Tibial nerve (tissue), 4 donors: ENCODE results near the gene UBFD1. TPM values are rescaled to one million over a fixed set of nuclear protein-coding genes. Genes with fewer than 3 reads are reported as not detected.

Experiments
- DNase-seq, 2 donors: peaks; one replicate each; pipeline ENCODE4 v3.0.0-alpha.2; 2019; ENCODE audit warnings: low spot score in 2 of 2
- H3K27ac ChIP-seq, 4 donors: fragments of 200-600 bp; sonication (generic) in 3 of 4; one replicate each; pipeline ENCODE4 v1.5.1; 2017 to 2019; ENCODE audit warnings: mild to moderate bottlenecking in 1 of 4
- H3K27me3 ChIP-seq, 2 donors: fragments of 200-600 bp; sonication (generic) in 1 of 2; one replicate each; pipeline versions ENCODE4 v1.5.1 to v1.6.0; 2017 to 2019
- H3K36me3 ChIP-seq, 3 donors: fragments of 200-600 bp; sonication (generic); one replicate each; pipeline ENCODE4 v1.5.1; 2018 to 2019
- H3K4me1 ChIP-seq, 4 donors: fragments of 200-600 bp; sonication (generic) in 3 of 4; one replicate each; pipeline ENCODE4 v1.5.1; 2017 to 2019
- H3K4me3 ChIP-seq, 4 donors: fragments of 200-600 bp; sonication (generic) in 3 of 4; one replicate each; pipeline ENCODE4 v1.5.1; 2017 to 2019; ENCODE audit warnings: mild to moderate bottlenecking in 1 of 4, moderate library complexity in 1 of 4
- H3K9me3 ChIP-seq, 4 donors: fragments of 200-600 bp; sonication (generic) in 3 of 4; one replicate each; pipeline ENCODE4 v1.5.1; 2017 to 2019
- EP300 ChIP-seq, 2 donors: sonication (generic); formaldehyde crosslinking; IDR thresholded peaks; one replicate each; pipeline ENCODE4 v1.6.1; 2017; ENCODE audit warnings: antibody characterized with exemption in 2 of 2, mild to moderate bottlenecking in 1 of 2
- POLR2A ChIP-seq, 2 donors: fragments of 450-650 bp; IDR thresholded peaks; one replicate each; pipeline ENCODE4 v1.6.1; 2017; ENCODE audit warnings: antibody characterized with exemption in 2 of 2, mild to moderate bottlenecking in 2 of 2, moderate library complexity in 2 of 2
- WGBS, 2 donors: methylation state at CpG; one replicate each; pipeline ENCODE4 v1.1.5; 2018; 5-methylcytosine and 5-hydroxymethylcytosine counted together
- total RNA-seq, 4 donors: library from RNA; depleted of rRNA; stranded (reverse); fragments of >200 nt; gene quantifications; one replicate each; pipeline ENCODE4 v1.1.0, GENCODE V29; 2016
- TF ChIP-seq, protein P1 (sequence below), 5 experiments: fragments of 200-600 bp in 3 of 5; fragments of 450-650 bp in 2 of 5; sonication (generic) in 3 of 5; IDR thresholded peaks; one replicate each; pipeline ENCODE4 v1.5.1; 2016 to 2019; ENCODE audit warnings: antibody characterized with exemption in 5 of 5, mild to moderate bottlenecking in 3 of 5, moderate library complexity in 2 of 5

The UBFD1 gene
- total RNA-seq, 4 donors from 2014 or later = 70.5 to 110 (median 76.5) TPM

DNA sequence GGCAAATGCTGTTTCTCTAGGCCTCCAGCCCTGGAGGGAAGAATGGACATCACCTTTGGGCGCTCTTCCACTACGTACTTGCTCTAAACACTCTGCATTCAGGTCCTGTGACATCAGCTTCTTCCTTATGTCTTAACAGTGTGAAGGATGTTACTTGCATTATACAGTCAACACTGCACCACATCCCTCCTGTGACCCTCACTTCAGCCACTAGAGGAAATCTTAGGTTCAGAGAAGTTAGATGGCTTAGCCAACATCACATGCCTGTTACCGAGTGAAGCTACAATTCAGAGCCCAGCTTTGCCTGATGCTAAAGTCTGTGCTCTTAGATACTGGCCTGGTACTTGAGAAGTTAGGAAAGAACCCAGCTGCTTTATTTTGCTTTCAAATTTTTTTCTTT lies 18.3 kb downstream of the UBFD1 start:
- TF ChIP-seq, protein P1, sequence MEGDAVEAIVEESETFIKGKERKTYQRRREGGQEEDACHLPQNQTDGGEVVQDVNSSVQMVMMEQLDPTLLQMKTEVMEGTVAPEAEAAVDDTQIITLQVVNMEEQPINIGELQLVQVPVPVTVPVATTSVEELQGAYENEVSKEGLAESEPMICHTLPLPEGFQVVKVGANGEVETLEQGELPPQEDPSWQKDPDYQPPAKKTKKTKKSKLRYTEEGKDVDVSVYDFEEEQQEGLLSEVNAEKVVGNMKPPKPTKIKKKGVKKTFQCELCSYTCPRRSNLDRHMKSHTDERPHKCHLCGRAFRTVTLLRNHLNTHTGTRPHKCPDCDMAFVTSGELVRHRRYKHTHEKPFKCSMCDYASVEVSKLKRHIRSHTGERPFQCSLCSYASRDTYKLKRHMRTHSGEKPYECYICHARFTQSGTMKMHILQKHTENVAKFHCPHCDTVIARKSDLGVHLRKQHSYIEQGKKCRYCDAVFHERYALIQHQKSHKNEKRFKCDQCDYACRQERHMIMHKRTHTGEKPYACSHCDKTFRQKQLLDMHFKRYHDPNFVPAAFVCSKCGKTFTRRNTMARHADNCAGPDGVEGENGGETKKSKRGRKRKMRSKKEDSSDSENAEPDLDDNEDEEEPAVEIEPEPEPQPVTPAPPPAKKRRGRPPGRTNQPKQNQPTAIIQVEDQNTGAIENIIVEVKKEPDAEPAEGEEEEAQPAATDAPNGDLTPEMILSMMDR (IDR thresholded peaks at IDR 0.05) = no peak
- no peak for TF ChIP-seq EP300 (IDR thresholded peaks at IDR 0.05)
- no peak for TF ChIP-seq POLR2A (IDR thresholded peaks at IDR 0.05)
- WGBS, 2 donors = 81 to 93% methylated on average over 3 of the region's 3 CpGs
- DNase-seq = no peak
- Histone ChIP-seq H3K27me3 (no peaks in the 10 kb centered on the region), H3K9me3 (no peaks in the 10 kb centered on the region), H3K36me3 (peaks cover 0 to 81% (median 3%) of the 10 kb centered on the region in 3 donors), H3K4me1 (peaks cover 0 to 16% (median 0%) of the 10 kb centered on the region in 4 donors), H3K27ac (no peak overlapping the region), H3K4me3 (no peak overlapping the region)

DNA sequence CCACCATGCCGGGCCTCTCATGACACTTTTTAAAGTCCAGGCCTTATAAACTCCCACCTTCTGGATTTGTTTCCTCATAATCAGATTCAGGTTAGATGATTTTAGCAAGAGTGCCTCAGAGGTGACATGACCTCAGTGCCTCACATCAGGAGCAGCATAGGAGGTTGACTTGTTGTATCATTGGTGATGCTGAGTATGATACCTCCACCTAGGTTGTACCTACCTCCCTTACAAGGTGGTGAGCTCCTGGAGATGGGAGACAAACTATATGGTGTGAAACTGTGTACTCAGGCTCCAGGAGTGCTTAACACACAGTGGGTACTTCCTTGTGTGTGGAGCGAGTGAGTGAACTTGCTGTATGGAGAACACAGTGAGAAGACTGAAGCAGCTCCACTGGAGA lies 20.0 kb downstream of the UBFD1 start:
- H3K36me3 ChIP-seq = peaks cover 0 to 81% (median 3%) of the 10 kb centered on the region in 3 donors
- DNase-seq = no peak
- H3K4me3 ChIP-seq = no peak overlapping the region
- H3K9me3 ChIP-seq = no peaks in the 10 kb centered on the region
- no peaks in the 10 kb centered on the region for H3K27me3 ChIP-seq
- peak overlapping the region in 1 of 4 donors; percentile 23 for H3K27ac ChIP-seq
- TF ChIP-seq, protein P1 (IDR thresholded peaks at IDR 0.05) = no peak
- TF ChIP-seq EP300 (IDR thresholded peaks at IDR 0.05) (no peak), POLR2A (IDR thresholded peaks at IDR 0.05) (no peak)
- 83 to 97% methylated on average over 2 of the region's 2 CpGs for WGBS, 2 donors
- H3K4me1 ChIP-seq = peaks cover 0 to 16% (median 0%) of the 10 kb centered on the region in 4 donors

DNA sequence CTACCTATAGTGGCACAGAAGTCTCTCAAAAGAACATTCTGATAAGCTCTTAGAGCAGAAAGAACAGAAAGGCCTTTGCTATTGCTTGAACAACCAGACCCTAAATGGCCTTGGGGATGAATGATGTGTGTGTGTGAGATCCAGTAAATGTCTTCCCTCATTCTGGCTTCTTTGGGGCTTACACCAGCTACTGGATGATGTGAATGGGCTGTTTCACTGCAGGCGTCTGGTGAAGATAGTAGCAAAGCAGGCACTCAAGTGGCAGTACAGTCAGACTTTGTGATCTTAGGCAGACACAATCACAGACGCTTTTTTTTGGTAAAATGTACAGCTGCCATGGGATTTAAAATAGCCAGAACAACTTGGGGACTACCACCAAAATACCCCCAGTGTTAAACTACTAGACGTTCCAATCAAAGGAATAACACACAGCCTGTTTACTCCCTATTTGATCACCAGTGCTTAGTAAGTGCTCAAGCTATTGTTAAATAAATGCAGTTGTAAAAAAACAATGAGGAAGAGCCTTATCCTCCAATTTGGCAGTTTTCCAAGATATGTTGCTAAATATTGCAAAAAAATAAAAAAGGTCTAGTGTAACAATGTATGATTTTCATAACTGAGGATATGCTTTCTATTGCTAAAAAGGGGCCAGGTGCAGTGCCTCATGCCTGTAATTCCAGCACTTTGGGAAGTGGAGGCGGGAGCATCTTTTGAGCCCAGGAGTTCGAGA lies 20.7 kb downstream of the UBFD1 start:
- peaks cover 0 to 81% (median 3%) of the 10 kb centered on the region in 3 donors for H3K36me3 ChIP-seq
- peak overlapping the region in 1 of 4 donors; percentile 23 for H3K27ac ChIP-seq
- no peak overlapping the region for H3K4me3 ChIP-seq
- peaks cover 0 to 16% (median 0%) of the 10 kb centered on the region in 4 donors for H3K4me1 ChIP-seq
- no peaks in the 10 kb centered on the region for H3K9me3 ChIP-seq
- TF ChIP-seq EP300 (IDR thresholded peaks at IDR 0.05) = no peak
- TF ChIP-seq, protein P1 (IDR thresholded peaks at IDR 0.05) = no peak
- TF ChIP-seq POLR2A (IDR thresholded peaks at IDR 0.05) = no peak
- DNase-seq = no peak
- WGBS, 2 donors = 52 to 58% methylated on average over 5 of the region's 5 CpGs
- no peaks in the 10 kb centered on the region for H3K27me3 ChIP-seq

DNA sequence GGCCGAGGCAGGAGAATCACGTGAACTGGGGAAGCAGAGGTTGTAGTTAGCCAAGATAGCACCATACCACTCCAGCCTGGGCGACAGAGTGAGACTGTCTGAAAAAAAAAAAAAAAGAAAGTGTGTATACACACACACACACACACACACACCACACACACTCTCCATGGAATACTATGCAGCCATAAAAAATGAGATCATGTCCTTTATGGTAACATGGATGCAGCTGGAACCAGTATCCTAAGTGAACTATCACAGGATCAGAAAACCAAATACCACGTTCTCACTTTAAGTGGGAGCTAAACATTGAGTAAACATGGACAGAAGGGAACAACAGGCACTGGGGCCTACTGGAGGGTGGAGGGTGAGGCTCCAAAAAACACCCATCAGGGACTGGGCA lies 21.8 kb downstream of the UBFD1 start:
- peaks cover 0 to 16% (median 0%) of the 10 kb centered on the region in 4 donors for H3K4me1 ChIP-seq
- no peak overlapping the region for H3K4me3 ChIP-seq
- WGBS, 2 donors = 96 to 98% methylated on average over 4 of the region's 4 CpGs
- H3K27me3 ChIP-seq = no peaks in the 10 kb centered on the region
- H3K27ac ChIP-seq = no peak overlapping the region
- TF ChIP-seq, protein P1 (IDR thresholded peaks at IDR 0.05) = no peak
- no peak for TF ChIP-seq EP300 (IDR thresholded peaks at IDR 0.05)
- no peak for TF ChIP-seq POLR2A (IDR thresholded peaks at IDR 0.05)
- H3K9me3 ChIP-seq = no peaks in the 10 kb centered on the region
- no peak for DNase-seq
- H3K36me3 ChIP-seq = peaks cover 0 to 80% (median 5%) of the 10 kb centered on the region in 3 donors

DNA sequence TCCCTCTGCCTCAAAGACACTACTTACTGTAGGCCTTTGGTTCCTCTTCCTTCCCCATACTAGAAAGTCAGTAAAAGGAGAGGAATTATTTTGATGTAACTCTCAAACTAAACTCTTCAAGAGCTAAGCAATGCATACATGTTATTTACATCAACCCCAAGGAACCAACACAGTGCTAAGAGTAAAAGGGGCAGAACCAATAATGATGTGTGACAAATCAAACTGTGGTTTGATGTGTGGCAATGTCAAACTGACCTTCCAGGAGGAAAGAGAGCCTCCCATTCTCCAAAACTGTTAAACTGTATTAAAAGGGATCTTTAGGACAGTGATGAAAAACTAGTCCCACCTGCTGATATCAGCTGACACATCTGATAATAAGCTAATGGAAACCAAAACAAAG lies 22.9 kb downstream of the UBFD1 start:
- H3K4me1 ChIP-seq = peaks cover 0 to 16% (median 0%) of the 10 kb centered on the region in 4 donors
- H3K4me3 ChIP-seq = no peak overlapping the region
- no peaks in the 10 kb centered on the region for H3K9me3 ChIP-seq
- H3K36me3 ChIP-seq = peaks cover 0 to 80% (median 7%) of the 10 kb centered on the region in 3 donors
- H3K27me3 ChIP-seq = no peaks in the 10 kb centered on the region
- H3K27ac ChIP-seq = no peak overlapping the region
- DNase-seq = no peak
- TF ChIP-seq EP300 (IDR thresholded peaks at IDR 0.05) = no peak
- TF ChIP-seq POLR2A (IDR thresholded peaks at IDR 0.05) = no peak
- TF ChIP-seq, protein P1 (IDR thresholded peaks at IDR 0.05) = no peak
